Stimulated activated CD8-positive, alpha-beta memory T cell treated with anti-CD3 and anti-CD28 coated beads, Interleukin-15, amount 100 ng/mL, for 24 hours (primary cell): Measurements from ENCODE around the gene ZFYVE16.
"Not testable (repeated sequence)": the region's sequence is repeated elsewhere in the genome, so short reads cannot be mapped to it uniquely, and the experiment has no call there.

ENCODE experiments used
- DNase-seq: peaks from one replicate; pipeline ENCODE4 v3.0.0-alpha.2; 2020; ENCODE audit warnings: low read depth

The ZFYVE16 gene

DNA sequence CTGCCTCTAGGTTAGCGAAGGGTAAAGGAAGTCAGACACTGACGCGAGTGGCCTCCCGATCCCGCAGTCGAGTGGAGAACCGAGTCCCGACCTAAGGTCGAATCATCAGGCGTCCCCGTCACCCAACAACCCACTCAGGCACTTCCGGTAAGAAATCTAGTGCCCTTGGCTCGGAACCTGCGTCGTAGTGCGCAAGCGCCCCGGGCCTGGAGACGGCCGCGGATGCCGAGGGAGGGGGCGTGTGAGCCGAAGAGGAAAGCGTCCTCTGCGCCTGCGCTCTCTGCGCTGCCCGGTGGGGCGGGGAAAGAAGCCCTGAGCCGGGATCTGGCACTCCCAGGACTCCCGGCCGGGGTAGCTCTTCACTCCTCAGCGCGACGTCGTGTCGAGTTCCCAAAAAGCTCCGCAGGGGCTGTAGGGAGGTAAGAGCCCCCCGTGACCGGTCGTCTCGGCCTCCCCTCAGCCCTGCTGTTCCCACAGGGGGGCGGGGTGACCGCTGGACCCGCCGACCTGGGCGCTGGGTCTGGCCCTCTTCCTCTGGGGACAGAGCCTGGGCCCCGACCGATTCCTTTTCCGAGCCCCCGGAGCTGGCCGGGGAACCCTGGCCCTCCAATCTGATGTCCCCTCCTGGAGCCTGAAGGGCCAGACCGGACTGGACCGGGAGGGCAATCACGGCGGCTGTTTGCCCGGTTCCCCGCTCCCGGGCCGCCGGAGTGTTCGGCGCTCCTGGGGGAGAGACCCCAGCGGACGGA is at the start of gene ZFYVE16:
Gene ZFYVE16 (plus strand): TSS at position 330 of the 749 bp plus-strand sequence. CDS start 26,084 bp downstream, outside the sequence.
- DNase-seq: peak; percentile 90

DNA sequence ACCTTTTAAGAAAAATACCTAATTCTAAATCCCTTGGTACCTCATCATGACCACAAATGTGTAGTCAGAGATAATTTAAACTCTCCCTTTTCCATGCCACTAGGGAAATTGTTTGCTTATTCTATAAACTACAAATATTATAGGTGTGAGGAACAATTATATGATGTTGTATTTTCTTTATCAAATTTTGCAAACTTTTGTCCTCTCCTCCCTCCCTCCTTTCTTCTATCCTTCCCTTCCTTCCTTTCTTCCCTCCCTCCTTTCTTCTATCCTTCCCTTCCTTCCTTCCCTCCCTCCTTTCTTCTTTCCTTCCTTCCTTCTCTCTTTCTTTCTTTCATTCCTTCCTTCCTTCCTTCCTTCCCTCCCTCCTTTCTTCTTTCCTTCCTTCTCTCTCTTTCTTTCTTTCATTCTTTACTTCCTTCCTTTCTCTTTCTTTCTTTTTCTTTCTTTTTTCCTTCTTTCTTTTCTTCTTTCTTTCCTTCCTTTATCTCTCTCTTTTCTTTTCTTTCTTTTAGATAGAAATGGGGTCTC is 46.9 kb upstream of the ZFYVE16 start:
- DNase-seq: no peak

DNA sequence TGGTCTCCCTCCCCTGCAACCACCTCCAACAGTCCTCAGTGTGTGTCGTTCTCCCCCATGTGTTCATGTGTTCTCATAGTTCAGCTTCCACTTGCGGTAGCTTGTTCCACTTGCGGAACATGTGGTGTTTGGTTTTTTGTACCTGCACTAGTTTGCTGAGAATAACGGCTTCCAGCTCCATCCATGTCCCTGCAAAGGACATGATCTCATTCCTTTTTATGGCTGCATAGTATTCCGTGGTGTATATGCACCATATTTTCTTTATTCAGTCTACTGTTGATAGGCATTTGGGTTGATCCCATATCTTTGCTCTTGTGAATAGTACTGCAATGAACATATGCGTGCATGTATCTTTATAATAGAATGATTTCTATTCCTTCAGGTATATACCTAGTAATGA is 43.0 kb upstream of the ZFYVE16 start:
- DNase-seq: no peak

DNA sequence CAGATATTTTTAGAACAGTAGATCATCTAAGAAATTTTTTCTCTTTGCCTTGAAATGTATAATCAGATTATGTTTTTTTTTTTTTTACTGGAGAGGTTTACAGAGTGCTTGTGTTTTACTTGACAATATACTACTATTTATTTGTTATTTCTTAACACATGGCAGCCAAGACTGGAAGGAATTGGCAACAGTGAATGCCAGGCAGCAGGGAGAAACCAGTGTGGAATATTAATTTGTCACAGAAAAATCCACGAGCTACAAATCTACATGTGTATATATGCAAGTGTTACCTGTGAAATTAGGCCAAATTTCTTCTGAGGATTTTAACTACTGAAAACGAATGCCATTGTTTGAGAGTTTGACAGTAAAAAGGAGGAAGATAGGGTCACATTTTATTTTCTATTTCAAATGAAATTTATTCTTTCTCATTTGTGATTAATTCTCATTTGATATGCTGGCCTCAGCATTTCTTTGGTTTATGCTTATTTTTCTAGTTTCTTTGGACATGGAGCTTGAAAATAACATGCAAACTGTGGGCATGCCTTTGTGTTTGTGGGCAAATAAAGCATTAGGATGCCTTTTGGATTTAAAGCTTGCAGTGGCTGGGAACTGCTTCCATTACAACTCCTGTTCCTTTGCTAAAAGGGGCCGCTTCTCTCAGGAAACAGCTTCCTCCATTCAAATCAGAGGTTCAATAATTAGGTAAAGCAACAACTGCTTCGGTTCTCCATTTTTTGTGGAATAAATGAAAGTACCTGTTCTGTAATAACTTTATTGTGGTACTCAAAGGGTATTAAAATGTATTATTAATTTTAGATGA is 39.0 kb upstream of the ZFYVE16 start:
- no peak for DNase-seq

DNA sequence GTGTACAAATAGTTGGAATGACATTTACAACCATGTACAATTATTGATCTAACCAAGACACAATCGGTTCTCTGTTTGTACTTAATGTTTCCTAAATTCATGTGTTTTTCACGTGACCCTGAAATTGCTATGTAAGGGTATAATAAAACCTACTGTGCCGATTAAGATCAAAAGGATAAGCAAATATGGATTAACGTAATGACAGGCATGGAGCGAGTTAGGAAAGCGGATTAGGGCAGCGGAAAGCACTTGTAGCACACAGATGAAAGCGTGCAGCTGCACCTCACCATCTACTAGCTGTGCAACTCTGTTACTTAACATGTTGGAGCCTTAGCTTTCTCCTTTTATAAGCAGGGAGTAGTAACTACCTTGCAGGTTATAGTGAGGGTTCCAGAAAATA is 38.3 kb upstream of the ZFYVE16 start:
- DNase-seq: no peak

DNA sequence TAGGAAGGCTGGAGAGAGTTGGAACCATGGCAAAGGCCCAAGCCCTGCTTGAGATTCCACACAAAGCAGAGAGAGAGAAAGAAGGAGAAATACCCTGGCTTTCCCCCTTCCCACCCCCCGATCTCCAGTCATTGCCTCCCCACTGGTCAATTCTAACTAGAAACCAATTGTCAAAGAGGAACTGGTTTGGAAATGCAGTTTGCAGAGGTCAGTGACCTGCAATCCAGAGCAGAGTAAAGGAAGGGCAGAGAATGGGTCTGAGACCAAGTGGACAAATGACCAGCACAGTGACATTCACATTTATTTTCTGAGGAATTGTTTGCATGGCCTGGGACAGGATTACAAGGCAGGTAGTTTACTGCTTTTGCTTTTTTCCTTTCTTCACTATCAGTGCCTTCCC is 37.5 kb upstream of the ZFYVE16 start:
- no peak for DNase-seq

DNA sequence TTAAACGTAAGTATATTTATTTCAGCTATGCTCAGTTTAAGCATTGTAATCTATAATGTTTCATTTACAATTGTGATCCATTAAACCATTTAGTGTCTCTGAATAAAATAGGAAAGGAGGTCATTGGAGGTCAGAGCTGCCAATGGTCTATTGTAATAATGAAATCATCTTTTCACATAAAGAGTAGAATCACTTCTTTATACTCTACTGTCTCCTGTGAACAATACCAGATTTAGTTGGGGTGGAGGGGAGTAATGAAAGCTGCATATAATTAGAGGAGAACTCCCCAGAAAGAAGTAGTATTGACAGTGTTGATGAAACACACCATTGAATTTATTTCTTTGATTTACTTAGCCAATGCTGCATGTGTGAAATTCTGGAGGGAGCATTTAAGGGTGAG is 35.1 kb upstream of the ZFYVE16 start:
- DNase-seq: no peak

DNA sequence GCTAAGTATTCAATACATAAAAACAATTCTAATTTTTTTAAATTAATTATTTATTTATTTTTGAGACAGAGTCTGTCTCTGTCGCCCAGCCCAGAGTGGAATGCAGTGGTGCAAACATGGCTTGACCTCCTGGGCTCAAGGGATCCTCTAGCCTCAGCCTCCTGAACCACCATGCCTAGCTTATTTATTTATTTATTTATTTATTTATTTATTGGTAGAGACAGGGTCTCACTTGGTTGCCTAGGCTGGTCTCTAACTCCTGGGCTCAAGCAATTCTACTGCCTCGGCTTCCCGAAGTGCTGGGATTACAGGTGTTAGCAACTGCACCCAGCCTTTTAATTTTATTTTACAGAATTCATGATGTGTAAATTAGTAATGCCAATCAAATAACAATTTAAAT is 33.7 kb upstream of the ZFYVE16 start:
- DNase-seq: no peak

DNA sequence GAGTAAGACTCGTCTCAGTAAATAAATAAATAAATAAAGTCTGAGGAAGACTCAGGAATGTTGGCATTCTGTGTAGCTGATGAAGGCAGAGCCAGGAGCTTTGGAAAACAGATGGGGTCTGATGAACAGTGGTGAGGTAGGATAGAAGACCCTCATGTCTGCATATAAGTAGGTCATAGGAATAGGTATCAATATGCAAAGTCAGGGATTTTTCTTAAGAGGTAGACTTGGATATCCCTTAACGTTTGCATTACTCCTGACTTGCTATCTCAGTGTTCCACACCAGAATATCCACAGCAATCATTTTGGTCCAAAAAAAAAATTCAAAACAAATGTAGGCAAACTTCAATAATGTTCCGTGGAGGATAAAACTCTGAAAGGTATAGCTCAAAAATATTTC is 31.3 kb upstream of the ZFYVE16 start:
- DNase-seq: no peak

DNA sequence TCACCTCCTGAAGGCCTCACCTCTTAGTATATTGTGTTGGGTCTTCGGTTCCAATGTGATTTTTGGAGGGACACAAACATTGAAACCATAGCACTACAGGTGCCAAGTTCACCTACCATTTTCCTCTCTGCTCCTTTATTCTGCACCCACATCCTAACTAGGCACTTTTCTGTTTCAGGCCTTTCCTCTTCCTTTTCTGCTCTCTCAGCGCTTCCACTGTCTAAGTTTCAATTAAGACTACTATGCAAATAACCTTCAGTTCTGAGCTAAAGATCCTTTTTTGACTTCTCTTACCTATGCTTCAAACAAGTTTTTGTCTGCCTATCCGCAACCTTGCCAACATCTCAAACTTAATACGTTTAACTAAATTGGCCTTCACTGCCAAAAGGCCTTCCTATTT is 25.4 kb upstream of the ZFYVE16 start:
- DNase-seq: no peak

DNA sequence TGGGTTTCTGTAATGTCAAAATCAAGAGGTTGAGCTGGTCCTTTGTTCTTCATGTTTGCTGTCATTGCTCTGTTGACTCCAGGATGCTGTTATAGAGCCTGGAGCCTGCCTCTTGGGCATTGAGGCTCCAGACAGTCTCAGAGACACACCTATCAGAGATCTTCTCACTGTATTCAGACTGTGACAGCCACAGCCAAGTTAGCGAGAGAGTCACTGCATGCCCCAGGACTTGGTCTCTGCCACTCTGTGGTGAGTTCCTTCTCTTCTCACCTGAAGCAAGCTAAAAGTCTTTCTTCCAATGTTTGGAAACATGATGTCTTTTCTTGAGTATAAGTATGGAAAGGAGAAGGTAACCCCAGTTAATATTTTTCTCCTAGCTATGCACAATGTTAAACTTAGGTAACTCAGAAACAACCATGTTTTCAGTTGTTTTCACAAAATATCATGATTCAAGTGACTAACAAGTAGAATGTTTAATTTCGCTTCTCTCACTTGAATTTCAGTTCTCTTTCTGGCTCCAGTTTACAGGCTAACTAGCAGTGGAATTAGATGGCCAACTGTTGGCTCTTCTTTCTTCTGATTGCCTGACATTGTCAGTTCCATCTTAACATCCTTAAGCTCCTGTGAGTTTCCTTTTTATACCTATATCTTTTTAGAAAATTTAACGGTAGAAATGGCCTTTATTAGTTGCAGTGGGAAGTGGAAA is 20.6 kb upstream of the ZFYVE16 start:
- no peak for DNase-seq

DNA sequence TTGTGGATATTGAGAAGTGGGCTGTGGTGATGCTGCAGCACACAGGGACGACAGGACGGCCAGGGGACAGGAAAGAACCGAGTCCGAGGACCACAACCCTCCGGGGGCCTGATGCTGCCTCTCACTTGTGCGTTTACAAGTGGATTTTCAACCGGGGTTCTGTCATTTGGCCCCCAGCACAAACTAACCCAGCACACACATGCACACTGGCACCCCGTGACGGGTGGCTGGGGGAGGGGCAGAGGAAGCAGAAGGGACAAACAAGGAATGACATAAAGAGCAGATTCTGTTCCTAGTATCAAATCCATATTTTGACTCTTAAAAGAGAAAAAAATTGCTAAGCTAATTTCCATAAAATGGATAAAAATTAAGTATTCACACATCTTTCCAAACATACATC is 18.3 kb upstream of the ZFYVE16 start:
- DNase-seq: no peak

DNA sequence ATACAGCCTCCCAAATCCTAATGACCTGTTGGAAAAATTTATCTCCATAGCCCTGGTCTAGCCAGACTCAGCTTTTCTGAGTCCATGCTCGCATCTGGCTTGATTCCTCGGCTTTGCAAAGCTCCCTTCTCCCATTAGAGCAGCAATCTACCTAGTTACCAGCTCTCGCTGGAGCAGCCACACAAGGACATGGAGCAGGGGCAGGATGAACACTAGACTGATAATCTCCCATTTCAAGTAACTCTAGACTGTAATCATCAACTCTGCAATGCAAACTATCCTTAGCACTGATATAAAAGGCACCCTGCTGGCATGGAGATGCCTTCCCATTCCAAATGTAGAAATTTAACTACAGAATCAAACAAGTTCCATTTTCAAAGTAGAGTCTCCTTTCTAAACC is 17.5 kb upstream of the ZFYVE16 start:
- not testable (repeated sequence) for DNase-seq

DNA sequence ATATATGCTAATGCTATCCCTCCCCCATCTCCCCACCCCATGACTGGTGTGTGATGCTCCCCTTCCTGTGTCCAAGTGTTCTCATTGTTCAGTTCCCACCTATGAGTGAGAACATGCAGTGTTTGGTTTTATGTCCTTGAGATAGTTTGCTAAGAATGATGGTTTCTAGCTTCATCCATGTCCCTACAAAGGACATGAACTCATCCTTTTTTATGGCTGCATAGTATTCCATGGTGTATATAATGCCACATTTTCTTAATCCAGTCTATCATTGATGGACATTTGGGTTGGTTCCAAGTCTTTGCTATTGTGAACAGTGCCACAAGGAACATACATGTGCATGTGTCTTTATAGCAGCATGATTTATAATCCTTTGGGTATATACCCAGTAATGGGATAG is 16.6 kb upstream of the ZFYVE16 start:
- DNase-seq: not testable (repeated sequence)

DNA sequence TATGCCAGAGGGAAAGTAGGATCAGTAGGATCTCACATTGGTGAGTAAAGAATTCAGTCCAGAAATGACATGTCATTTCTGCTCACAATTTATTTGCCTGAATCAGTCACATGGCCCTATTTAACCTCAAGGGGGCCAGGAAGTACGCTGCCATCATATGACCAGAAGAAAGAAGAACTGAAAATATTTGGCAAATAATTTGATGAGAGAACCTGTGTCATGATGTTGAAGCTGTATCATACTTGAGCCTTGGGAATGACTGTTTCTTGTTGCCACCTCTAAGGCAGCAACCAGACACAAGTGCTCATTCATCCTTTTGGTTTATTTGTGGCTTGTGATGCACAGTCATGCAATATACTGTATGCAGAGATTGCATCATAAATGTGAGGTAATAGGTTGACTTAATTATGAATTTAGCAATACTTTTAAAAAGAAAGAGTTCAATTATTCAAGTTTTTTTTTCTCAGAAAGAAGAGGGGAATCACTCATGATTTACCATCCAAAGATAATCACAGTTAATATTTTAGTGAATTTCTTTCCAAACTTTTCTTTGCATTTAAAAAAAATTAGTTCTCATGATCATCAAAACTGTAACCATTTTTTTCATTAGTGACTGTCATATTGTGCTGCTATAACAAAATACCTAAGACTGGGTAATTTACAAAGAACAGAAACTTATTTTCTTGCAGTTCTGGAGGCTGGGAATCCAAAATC is 8.2 kb upstream of the ZFYVE16 start:
- DNase-seq: no peak

DNA sequence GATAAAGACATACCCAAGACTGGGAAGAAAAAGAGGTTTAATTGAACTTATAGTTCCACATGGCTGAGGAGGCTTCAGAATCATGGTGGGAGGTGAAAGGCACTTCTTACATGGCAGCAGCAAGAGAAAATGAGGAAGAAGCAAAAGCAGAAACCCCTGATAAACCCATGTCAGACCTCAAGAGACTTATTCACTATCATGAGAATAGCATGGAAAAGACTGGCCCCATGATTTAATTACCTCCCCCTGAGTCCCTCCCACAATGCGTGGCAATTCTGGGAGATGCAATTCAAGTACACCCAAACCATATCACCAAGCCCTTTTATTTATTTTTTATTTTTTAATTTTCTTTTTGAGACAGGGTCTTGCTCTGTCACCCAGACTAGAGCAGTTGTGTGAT is 7.5 kb upstream of the ZFYVE16 start:
- not testable (repeated sequence) for DNase-seq

DNA sequence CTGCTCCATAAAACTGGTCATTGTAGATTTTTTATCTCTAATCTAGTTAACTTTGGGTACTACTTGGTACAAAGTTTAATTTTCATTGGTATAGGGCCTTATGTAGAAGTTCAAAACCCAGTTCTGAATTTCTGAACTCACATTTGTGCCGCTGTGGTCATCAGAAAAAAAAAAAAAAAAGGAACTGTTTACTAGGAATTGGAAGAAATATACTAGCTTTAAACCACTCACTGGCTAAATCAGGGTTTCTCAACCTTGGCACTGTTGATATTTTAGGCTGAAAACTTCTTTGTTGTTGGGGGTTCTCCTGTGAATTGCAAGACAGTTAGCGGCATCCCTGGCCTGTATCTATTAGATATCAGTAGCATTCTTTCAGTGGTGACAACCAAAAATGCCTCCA is 4.1 kb upstream of the ZFYVE16 start:
- DNase-seq: no peak

DNA sequence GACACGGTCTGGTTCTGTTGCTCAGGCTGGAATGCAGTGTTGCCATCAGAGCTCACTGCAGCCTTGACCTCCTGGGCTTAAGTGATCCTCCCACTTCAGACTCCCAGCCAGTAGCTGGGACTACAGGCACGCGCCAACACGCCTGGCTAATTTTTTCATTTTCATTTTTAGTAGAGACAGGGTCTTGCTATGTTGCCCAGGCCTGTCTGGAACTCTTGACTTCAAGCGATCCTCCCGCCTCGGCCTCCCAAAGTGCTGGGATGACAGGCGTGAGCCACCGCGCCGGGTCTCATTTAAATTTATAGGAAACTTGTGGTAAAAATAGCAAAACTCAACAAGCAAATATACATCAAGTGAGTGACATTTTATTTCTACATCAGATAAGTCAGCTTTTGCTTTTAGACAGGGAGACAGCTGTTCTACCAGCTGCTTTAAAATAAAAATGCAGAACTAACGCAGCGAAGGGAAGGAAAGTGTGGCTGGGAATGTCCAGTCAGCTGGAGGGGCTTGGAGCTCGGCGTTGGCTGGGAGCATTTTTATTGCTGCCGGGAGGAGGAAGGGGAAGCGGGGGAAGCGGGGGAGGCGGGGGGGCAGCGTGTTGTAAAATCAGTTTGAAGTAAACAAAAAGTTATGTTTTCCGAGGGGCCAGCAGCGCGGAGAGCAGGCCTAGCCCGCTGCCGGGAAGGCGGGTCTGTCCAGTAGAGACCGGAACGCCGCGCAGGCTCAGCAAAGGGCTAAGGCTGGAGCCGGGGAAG is 707 bp upstream of the ZFYVE16 start:
- no peak for DNase-seq

DNA sequence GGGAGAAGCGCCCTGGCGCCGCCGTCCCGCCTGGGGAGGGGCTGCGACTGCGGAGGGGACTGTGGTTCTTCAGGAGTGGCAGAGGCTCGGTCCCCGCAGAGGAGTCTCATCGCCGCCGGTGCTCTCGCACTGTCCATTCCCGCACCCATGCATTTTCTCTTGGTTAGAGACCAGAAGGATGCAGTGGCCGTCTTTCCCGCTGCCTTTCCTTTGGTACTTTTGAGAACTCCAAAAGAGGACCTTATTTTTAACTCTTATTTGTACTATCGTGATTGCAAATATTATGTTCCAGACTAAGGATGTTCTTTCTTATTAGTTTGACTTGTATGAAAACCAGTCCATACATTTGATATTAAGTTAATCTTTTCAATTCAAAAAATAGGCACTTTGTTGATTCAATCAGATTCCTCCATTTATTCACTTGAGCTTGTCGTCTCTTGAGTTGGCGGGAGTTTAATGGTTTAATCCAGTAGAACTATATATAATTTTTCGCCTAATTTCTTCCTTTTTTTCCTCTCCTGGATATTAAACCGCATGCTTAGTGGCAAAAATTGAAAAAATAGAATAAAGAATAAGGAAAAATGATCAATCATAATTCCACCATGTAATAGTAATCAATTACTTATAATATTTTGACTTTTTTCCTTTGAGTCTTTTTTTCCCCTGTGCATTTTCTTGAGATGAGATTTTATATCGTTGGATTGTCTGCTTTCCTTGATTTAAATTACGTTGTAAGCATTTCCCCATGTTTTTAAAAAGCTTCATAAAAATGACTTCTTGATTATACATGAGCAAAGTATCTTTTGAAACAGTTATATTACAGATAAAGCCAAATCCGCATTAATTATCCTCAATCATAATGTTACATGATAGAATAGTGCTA is 861 bp downstream of the ZFYVE16 start:
- DNase-seq: no peak

DNA sequence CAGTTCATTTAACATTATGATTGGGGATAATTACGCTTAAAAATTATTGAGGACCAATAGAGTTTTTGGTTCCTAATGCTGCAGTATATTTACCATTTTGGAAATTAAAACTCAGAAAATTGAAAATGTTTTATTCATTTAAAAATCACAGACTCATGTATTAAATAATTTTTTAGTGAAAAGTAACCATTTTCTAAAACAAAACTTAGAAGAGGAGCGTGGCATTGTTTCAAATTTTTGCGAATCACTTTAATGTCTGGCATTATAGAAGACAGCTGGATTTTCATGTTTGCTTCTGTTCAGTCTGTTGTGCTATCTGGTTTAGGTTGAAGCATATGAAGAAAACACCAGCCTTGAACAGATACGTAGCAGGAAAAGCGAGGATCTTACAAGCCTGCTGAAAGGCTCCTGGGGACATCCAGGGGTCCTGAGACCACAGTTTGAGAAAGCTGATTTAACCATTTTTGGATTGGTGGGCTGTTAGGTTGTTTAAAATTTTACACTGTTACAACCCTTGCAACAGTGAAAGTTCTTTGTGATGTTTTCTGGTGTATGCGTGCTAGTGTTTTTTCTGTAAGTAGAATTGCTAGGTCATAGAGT is 1.6 kb downstream of the ZFYVE16 start:
- no peak for DNase-seq
